SKM-1 (cell line): ENCODE measurements around the gene GTF3C1.
"Not testable (repeated sequence)": the region's sequence is repeated elsewhere in the genome, so short reads cannot be mapped to it uniquely, and the experiment has no call there.

ENCODE experiments used
- DNase-seq: peaks from one replicate; lab custom pipeline; 2025; ENCODE audit not compliant: unreplicated experiment; lab: John Stamatoyannopoulos, UW

The GTF3C1 gene

DNA sequence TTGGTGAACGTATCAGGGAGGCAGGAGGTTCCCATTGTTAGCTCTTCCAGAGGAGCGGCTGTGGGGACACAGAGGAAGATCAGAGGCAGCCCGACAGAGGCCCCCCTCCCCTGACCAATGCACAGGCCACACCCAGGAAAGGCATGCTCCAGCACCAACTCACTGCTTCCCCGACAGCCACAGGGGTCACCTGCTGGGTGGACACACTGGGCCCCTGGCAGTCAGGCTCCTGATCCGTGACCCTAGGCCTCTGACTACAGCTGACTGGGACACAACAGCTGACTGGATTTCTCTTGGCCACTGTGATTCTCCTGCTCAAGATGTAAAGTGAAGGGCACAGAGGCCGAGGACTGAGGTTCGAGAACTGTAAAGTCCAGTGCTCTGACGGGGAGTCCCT, 84.2 kb downstream of the GTF3C1 start:
- DNase-seq = no peak

DNA sequence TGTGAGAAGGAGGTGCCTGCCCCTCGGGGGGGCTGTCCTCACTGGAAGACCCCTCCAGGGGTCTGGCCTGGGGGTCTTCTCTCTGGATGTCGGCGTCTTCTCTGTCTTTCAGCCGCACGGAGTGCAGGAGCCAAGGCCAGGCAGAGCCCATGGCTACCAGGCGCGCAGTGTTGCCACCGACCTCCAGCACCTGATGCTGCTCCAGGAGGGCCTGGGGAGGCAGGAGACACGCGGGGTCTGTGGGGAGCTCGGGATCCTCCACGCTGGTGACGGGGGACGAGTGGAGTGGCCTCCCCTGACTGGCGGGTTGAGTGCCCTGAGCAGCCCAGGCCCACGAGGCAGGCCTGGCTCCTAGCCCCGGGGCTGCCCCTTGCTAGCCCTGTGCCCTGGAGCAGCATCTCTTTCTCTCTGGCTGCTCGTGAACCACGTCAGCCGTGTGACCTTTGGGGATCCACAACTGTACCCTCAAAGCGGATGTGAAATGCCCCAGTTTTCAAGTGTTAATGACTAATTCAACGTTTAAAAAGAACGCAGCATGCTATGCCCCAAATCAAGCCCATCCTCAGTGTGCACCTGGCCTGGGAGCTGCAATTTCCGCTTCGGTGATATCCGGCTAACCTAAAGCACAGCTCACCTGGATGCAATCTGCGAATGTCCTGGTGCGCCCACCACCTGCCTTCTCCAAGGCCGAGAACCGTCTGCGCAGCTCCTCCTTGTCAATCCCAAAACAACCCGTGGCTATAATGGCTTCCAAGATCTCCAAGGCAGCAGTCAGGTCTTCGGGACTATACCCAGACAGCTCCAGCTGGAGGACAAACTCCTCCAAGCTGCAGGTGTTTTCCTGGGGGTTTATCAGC, 84.9 kb downstream of the GTF3C1 start:
- no peak for DNase-seq

DNA sequence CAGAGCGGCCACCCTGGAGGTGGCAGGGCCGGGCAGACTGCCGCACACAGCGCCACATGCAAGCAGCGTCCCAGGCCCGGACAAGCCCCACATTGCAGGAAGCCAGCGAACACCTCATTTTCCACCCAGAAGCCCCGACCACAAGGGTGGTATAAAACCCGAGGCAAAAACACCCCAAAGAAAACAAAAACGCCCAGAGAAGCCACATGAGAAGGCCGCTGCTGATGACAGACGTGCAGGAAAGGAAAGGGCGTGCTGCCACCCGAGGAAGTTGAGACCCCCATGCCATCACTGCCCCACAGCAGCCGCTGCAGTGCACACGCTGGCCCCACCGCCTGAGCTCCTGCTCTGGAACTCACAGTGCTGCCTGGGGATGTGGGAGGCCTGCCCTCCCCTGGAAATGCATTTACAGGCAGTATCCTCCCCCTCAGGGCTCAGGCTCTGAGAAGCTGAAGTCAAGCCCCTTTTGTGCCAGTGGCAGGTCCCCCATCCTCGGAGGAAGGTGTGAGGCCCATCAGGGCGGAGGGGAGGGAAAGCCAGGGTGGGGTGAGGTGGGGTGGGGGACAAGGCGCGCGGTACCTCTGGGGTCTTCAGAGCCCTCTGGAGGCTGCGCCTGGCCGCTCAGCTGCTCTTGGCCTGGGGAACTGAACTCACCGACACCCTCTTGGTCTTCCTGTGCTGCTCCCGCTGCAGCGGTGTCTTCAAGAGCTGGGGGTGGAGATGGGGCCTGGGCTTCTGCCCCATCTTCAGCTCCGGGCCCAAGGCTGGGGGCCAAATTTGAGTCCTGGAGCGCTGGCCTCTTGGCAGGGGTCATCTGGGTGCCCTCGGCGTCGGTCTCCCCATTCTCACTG, 85.7 kb downstream of the GTF3C1 start:
- no peak for DNase-seq

DNA sequence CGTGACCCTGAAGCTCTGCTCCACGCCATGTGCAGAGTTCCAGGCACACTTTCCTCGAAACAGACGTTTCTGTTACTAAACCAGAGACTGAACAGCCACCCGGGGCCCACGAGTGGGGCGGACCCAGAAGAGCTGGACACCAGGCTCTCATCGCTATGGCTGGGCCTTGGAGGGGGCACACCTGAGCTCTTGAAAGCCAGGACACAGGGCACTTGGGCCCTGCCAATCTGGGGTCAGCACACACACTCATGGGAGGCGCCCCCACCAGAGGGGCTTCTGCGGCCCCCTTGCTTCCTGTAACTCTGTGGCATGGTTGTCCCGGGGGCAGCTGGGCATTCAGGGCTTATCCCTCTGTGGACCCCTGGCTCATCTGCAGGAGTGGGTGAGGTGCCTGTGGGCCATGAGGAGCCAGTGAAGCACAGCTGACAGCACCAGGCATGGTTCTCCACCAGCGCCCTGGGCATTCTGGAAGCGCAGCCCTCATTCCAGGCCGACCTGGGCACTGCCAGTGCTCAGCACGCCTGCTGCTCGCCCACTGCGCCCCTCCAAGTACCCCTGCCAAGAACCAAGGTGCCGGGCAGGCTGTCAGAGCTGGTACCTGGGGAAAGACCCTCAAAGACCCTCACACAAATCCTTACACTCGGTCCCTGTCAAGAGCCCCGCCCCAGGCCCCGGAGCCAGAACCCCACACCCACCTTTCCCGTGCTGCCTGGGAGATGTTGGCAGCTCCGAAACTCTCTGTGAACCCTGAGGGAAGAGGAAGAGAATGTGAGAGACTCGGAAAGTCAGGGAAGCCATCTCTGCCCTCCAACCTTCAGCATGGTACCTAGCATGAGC, 86.6 kb downstream of the GTF3C1 start:
- no peak for DNase-seq

DNA sequence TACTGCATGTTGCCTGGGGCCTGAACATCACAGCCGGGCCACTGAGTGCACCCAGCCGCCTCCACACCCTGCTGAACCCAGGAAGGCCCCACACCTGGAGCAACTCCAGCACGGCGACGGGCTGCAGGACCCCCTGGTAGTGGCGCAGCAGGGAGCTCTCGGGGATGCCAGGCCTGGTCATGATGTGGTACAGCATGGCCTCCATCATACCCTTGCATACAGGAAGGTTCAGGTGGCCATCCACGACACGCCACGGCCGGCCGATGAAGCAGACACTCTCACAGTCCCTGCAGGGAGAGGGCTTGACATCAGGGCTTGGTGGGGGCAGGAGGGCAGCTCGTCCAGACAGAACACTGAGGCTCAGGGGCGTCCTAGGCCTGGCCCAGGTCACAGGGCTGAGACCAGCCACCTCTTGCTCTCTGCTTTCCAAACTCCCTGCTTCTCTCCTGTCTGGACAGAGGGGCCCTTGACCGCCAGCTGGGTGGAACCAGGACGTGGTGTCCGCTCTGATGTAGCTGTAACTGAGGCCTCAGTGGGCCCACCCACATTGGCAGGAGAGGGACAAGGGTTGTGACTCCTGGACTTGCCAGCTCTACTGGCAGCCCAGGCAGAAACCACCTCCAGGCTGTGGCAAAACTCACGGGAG, 87.4 kb downstream of the GTF3C1 start:
- no peak for DNase-seq

DNA sequence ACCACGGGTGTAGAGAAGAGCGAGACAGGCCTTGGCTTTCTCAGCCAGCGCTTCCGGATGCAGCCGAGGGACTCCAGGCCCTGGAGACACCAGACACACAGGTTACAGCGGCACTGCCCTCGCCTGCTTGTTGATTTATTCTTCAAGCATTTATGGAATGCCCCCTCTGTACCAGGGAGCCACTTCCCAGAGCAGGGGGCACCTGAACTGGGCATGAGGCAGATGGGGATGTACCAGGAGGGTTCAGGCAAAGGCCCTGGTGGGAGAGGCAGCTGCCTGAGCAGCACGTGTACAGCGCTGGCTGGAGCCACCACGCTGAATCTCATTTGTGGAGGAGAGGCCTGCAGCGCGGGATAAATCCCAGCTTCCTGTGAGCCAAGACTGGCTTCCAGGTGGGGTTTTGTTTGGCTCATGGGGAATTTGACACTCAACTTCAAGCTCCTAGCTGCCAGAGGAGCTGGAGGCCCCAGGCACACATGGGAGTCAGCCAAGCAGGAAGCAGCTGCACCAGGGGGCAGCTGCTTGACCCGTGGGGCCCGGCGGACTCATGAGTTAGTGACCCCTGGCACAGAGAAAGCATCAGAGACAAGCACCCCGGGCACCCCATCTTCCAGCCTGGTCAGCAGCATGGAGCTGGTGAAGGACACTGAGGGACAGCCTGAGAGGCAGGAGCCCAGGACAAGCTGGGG, 88.1 kb downstream of the GTF3C1 start:
- no peak for DNase-seq

DNA sequence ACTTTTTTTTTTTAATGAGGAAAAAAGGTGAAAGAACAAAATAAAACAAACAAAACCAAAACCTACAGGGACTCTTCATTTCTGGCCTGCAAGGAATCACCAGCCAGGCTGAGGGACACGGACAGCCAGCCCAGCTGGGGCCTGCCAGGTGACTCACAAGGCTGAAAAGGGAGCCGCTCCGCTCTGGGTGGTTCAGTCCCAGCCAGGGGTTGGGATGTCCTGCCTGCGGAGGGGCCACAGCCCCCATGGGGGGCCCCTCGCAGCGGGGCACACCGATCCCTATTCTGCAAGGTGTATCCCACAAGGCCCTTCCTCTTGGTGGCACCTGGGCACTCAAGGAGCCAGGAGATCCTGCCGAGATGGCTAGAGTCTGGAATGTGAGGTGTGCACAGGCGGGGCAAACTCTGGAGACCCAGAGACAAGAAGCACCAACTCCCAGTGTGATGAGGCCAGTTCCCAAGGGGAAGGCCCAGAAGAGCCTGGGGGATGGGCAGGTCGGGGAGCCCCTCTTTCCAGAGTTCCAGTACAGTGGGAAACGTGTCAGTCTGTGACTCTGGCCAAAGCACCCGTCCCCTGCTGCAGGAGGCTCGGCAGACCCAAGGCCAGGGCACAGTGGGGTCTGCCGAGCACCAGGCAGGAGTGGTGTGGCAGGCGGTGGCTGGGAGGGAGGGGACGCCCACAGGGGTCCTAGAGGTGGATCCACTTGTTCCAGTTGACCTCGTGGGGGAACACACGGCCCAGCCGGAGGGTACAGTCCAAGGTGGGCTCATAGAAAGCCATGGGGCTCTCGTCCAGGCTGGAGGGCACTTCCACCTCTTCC, 88.8 kb downstream of the GTF3C1 start:
- DNase-seq = no peak

DNA sequence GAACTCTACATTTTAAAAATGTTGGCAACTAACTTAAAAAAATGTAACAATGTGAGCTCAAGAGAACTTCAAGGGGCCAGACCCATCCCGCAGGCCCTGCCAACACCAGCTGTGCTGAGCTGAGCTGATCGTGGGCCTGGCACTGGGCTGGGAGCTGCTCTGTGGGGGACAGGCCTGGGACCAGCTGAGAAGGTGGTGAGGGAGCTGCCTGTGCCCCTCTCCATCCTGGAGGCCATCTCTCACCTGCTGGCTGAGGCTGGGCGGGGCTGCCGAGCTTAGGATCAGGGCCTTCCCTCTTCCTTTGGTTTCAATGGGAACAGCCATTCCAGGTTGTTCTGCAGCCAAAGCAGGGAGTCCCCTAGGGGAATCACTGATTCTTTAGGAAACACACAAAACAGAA, 89.5 kb downstream of the GTF3C1 start:
- no peak for DNase-seq

DNA sequence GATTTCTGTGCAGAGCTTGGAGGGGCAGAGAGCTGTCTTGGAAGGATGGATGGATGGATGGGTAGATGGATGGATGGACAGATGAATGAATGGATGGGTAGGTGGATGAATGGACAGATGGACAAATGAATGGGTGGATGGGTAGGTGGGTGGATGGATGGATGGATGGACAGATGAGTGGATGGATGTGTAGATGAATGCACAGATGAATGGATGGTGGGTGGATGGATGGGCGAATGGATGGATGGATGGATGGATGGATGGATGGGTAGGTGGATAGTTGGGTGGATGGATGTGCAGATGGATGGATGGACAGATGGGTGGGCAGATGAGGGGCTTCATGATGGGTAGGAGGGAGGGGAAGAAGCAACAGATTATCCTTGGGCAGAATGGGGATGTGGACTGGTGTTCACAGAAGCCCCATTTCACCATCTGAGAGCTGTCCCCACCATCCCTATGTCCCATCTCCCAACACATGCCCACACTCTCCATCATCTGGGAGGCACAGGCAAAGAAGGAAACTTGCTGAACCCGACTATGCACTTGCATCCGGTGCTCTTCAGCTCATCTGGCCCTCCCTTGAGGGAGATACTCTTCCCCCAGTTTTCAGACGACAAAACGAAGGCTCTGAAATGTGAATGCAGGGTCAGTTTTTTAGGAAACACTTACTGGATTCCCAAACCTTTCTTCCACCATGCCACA, 90.6 kb downstream of the GTF3C1 start:
- DNase-seq = no peak

DNA sequence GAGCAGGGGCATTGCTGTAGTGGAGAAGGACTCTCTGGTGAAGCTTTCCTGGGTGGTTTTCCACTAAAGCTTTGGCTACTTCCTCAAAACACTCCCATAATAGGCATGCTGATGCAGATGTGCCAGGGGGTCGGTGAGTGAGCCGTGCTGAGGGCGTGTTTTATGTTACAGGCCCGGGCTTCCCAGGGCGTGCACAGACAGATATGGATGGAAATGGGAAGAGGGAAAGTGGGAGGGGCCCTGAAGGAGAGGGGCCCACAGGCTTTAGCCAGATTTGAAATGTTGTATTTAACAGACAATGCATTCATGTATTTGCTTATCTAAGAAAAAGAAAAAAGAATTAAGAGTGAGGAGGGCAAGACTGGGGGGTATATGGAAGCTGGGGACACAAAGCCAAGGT, 91.5 kb downstream of the GTF3C1 start:
- DNase-seq = no peak

DNA sequence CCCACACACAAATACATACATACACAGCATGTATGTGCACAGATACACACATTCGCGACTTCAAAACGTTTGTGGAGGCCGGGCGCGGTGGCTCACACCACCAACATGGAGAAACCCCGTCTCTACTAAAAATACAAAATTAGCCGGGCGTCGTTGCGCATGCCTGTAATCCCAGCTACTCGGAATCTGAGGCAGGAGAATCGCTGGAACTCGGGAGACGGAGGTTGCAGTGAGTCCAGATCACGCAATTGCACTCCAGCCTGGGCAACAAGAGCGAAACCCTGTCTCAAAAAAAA, 92.2 kb downstream of the GTF3C1 start:
- DNase-seq = not testable (repeated sequence)

DNA sequence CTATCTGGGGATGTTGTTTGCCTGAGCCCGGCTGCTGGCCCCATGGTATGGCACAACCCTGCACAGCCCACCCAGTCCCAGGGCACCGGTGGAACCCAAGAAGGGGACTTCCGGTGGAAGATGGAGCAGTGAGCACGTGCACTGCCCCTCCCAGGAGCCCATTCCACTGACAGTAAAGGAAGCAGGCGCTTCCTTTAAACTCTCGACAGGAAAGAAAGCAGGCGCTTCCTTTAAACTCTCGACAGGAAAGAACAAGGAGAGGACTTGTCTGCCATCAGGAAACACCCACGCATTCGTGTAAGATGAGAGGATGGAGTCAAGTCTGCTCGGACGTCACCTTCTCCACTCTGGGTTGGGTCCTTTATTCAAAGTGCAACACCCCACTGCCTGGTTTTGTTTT, 94.0 kb downstream of the GTF3C1 start:
- DNase-seq = no peak

DNA sequence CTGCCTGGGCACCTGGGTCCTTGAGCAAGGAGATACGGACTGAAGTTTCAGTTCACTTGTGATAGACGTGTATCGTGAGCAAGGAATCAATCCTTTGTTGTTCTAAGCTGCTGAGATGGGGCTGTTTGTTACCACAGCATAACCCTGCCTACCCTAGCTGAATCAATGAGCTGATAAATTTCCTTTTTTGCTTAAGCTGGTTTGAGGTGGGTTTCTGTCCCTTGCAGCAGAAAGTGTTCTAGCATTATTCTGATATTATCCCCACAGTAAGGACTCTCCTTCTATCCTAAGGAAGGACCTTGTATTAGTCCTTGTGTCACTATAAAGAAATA, 96.3 kb downstream of the GTF3C1 start:
- no peak for DNase-seq

DNA sequence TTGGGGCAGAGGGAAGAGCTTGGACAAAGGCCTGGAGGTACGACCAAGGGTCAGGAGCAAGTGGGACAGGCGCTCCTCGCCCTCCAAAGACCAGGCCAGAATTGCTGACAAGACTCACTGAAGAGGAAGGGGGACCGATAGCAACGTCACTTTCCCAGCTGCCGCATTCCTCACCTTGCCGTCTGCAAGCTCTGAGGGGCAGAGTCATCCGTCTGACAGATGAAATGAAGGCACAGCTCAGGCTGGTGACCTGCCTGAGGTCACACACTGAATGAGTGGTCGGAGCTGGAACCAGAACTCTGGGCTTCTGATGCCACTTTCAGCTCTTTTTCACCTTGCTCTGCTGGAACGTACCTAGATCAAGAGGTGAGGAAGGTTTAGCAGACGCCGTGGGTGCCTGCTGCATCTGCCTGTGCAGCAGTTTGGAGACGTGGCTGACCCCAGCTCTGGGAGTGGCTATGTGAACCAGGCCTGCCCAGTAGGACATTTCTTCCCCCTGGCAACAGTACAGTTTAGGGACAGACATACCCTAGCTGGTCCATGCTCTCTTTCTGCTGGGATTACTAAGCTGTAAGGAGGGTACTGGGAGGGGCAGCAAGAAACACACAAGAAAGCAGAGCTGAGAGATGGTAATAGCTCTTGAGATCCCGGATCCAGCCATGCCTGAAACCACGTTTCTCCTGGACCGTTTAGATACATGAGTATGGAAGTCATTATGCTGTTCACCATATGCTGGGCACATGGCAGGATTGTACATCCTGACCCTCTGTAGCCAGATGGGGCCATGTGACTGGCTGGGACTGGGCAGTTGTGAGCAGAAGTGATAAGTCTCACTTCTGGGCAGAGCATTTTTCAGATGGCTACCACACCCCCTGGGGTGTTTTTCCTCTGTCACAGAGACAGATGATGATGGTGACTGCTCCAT, 96.9 kb downstream of the GTF3C1 start:
- DNase-seq = no peak

DNA sequence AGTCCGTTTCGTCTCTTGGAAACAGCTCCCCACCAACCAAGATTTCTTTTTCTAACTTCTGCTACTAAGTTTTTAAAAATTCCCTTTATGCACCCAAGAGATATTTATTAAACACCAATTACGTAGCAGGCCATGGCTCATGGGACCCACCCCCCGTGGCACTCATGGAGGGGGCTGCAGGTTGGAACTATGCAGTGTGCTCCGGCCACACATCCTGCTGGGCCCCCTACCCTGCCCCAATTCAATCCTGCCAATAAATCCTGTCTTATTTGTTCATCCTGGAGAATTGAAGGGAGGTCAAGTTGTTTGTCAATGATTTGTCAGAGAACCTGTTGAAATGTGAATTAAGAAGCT, 99.5 kb downstream of the GTF3C1 start:
- no peak for DNase-seq

DNA sequence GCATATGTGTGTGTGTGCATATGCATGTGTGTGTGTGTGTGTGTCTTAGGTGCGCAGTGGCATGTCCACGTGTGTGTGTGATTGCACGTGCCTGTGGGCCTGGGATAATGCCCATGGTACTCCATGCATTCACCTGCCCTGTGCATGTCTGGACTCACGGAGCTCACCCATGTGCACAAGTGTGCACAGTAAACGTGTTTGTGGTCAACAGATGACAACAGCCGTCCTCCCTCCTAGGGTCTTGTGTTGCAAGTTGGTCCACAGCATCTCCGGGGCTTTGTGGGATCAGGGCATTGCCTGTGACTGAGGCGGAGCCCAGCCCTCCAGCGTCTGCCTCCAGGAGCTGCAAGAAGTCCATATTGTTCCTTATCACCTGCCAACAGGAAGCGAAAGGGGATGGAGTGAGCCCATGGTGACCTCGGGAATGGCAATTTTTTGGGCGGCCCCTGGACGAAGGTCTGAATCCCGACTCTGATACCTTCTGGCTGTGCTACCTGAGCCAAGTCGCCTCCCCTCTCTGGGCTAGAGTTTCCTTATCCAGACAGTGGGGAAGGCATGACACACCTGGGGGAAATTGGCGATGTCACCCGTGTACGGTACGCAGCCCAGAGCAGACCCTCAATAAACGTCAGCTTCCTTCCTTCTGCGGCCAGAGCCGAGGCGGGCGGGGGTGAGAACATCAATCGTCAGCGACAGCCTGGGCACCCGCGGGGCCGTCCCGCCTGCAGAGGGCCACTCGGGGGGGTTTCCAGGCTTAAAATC, 100.1 kb downstream of the GTF3C1 start:
- DNase-seq = no peak
